Type B pancreatic cell (in vitro differentiated cells): ENCODE results near the gene DDT. TPM values are rescaled to one million over a fixed set of nuclear protein-coding genes. Genes with fewer than 3 reads are reported as not detected.
"Not testable (repeated sequence)": the region's sequence is repeated elsewhere in the genome, so short reads cannot be mapped to it uniquely, and the experiment has no call there.

Experiments used
- DNase-seq: peaks from one replicate; pipeline ENCODE4 v3.0.0; 2021; ENCODE audit warnings: mixed read lengths; ENCODE audit not compliant: unreplicated experiment; ENCODE audit errors: extremely low spot score
- H3K27ac Mint-ChIP-seq: 2 replicates; pipeline ENCODE4 v1.8.0; 2021; ENCODE audit warnings: mild to moderate bottlenecking, mixed read lengths
- H3K27me3 Mint-ChIP-seq: 2 replicates; pipeline ENCODE4 v1.8.0; 2021; ENCODE audit warnings: mixed read lengths
- H3K36me3 Mint-ChIP-seq: 2 replicates; pipeline ENCODE4 v1.8.0; 2021; ENCODE audit warnings: mixed read lengths
- H3K4me1 Mint-ChIP-seq: one replicate; pipeline ENCODE4 v1.8.0; 2021; ENCODE audit warnings: mixed read lengths; ENCODE audit not compliant: unreplicated experiment
- H3K4me3 Mint-ChIP-seq: 2 replicates; pipeline ENCODE4 v1.8.0; 2021; ENCODE audit warnings: mild to moderate bottlenecking, mixed read lengths
- H3K9me3 Mint-ChIP-seq: 2 replicates; pipeline ENCODE4 v1.8.0; 2021; ENCODE audit warnings: mixed read lengths
- CTCF ChIP-seq: fragments of 200-600 bp; sonication (generic); conservative IDR thresholded peaks from 2 replicates; pipeline ENCODE4 v1.5.0; 2021; ENCODE audit warnings: antibody characterized with exemption, mild to moderate bottlenecking
- total RNA-seq: library from RNA; stranded (reverse); gene quantifications from 2 replicates; pipeline ENCODE4 v1.2.1, GENCODE V29; 2021; ENCODE audit warnings: low replicate concordance

The DDT gene
- total RNA-seq, 1 donor from 2014 or later: 104 TPM

GRCh38 chr22:24001314-24001713 is 27.1 kb upstream of the DDT start:
- no peaks in the 10 kb centered on the region for H3K9me3 Mint-ChIP-seq
- no peak for TF ChIP-seq CTCF
- DNase-seq: no peak
- H3K4me1 Mint-ChIP-seq: peaks cover 10% of the 10 kb centered on the region
- H3K4me3 Mint-ChIP-seq: no peak overlapping the region
- no peak overlapping the region for H3K27ac Mint-ChIP-seq
- no peaks in the 10 kb centered on the region for H3K36me3 Mint-ChIP-seq
- H3K27me3 Mint-ChIP-seq: peaks cover 2% of the 10 kb centered on the region

DNA sequence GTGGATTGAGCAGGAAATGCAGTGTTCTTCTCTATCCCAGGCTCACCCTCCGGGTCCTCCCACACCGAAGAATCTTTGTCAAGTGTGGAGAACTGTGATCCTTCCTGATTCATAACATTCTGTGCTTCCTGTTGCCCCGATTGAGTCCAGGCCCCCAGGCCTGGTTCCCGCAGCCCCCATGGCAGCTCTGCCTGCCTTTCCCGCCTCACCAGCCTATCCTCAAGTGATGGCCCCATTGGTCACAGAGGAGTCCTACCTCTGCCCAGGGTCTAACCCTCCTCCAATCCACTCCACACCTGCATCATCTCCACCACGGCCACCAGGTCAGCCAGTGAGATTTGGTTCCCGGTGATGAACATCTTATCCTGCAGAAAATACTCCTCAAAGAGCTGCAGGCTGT is 25.5 kb upstream of the DDT start:
- not testable (repeated sequence) for H3K27me3 Mint-ChIP-seq, H3K4me1 Mint-ChIP-seq, H3K36me3 Mint-ChIP-seq, H3K9me3 Mint-ChIP-seq, DNase-seq, H3K27ac Mint-ChIP-seq, H3K4me3 Mint-ChIP-seq

- no peak for DNase-seq
- no peaks in the 10 kb centered on the region for H3K36me3 Mint-ChIP-seq
- no peak overlapping the region for H3K4me3 Mint-ChIP-seq
- H3K9me3 Mint-ChIP-seq: no peaks in the 10 kb centered on the region
- peaks cover 3% of the 10 kb centered on the region for H3K4me1 Mint-ChIP-seq
- no peak for TF ChIP-seq CTCF
- H3K27me3 Mint-ChIP-seq: peaks cover 4% of the 10 kb centered on the region
- H3K27ac Mint-ChIP-seq: no peak overlapping the region
Measured at GRCh38 chr22:23997092-23997491, 22.9 kb upstream of the DDT start.

DNA sequence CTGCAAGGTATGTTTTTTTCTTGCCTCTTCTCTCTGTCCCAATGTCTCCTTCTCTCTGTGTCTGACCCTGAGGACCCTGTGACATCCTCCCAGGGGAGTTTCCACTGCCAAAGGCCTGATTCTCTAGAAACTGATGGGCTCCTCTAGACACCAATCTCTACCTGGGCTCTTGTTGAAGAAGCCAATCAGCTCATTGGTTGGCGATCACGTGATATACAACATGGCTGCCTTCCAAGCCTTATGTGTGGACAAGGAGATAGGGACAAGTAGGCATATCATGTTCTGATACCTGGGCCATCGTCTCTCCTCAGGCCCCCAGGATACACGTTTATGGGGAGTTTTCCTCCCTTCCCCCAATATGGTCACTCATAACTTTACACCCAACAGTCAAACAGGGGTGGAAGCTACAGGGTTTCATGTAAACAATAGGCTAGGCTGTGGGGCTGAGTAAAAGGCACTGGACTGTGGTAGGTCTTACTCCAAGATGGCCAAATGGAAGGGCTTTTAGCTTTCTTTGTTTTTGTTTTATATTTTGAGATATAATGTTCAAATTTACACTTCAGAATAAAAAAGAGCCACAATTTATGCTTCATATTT is 19.4 kb upstream of the DDT start:
- not testable (repeated sequence) for H3K4me1 Mint-ChIP-seq, H3K27ac Mint-ChIP-seq, H3K36me3 Mint-ChIP-seq, H3K4me3 Mint-ChIP-seq, DNase-seq, H3K9me3 Mint-ChIP-seq, H3K27me3 Mint-ChIP-seq

- H3K4me1 Mint-ChIP-seq: not testable (repeated sequence)
Measured at GRCh38 chr22:23993080-23993479, 18.8 kb upstream of the DDT start.

DNA sequence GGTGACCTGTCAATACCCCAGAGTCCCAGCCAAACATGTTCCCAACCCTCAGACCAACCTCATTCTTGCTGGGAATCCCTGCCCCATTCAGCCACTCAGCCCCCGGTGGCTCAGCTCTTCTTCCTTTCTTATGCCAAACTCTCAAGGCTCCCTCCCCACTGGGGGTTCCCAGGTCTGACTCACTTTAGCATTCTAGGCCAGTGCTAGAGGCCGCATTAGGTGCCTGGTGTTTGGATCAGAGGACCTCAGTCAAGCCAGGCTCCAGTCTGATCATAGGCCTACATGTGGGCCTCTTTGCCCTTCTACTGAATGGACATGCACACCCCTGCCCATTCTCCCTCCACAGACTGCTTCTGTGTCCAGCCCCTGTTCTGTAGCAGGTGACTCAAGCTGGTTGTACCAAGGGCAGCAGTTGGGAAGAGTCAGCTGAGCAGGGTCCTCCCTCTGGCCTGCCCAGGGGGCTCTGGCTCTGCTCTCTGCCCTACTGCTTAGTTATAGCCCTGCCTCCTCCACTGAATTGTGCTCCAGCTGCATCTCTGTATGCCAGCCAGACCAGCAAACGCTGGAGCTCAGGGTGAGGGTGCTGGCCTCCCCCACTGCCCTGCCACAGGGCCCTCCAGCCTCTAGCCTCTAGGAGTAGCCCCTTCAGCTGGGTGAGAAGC is 15.5 kb upstream of the DDT start:
- not testable (repeated sequence) for H3K27ac Mint-ChIP-seq, H3K9me3 Mint-ChIP-seq, H3K27me3 Mint-ChIP-seq, H3K36me3 Mint-ChIP-seq, DNase-seq, H3K4me1 Mint-ChIP-seq, H3K4me3 Mint-ChIP-seq

More at GRCh38 chr22:23993080-23993479, 18.8 kb upstream of the DDT start:
- H3K27me3 Mint-ChIP-seq, DNase-seq, H3K36me3 Mint-ChIP-seq, H3K4me3 Mint-ChIP-seq, H3K27ac Mint-ChIP-seq, H3K9me3 Mint-ChIP-seq: not testable (repeated sequence)

GRCh38 chr22:23986538-23987178 is 12.4 kb upstream of the DDT start:
- not testable (repeated sequence) for H3K27me3 Mint-ChIP-seq, H3K27ac Mint-ChIP-seq, H3K9me3 Mint-ChIP-seq, DNase-seq, H3K4me1 Mint-ChIP-seq, H3K36me3 Mint-ChIP-seq, H3K4me3 Mint-ChIP-seq

GRCh38 chr22:23986089-23986488 is 11.8 kb upstream of the DDT start:
- DNase-seq, H3K36me3 Mint-ChIP-seq, H3K27me3 Mint-ChIP-seq, H3K9me3 Mint-ChIP-seq, H3K4me3 Mint-ChIP-seq, H3K27ac Mint-ChIP-seq, H3K4me1 Mint-ChIP-seq: not testable (repeated sequence)
